ENCODE data around the gene KIAA1143.

DNA sequence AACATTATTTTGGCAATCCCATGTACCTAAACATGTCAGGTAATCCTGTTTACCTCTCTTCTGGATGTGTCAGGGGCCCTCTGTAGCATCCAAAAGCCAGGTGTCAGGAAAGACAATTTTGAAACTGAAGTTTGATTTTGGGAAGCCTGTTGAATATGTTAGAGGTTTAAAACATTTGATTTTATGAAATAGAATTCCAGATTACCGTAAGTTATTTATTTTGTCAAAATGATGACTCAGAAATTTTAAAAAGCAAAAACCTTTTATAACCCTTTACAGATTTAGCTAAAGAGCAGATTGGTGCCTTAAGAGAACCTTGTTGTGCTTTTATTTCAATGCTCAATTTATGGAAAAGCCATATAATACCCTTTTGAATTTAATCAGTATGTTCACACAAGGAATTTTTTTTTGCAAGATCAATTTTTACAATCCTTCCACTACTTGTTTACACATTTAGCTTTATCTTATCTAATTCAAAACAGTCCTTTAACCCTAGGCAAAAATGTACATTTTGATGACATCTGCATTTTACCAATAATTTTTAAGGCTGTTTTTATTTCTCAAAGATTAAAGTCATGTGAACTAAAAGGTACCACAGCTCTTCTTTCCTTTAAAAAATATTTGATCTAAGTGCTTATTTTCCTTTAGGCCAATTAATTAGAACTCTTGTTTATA, 10.1 kb upstream of the KIAA1143 start:
- TF ChIP-seq POLR2A (IDR thresholded peaks at IDR 0.05; ENCODE audit: low read depth, low read length), result no peak
- TF ChIP-seq TAF1 (IDR thresholded peaks at IDR 0.05; ENCODE audit: borderline replicate concordance, low read depth, low read length), result no peak

All from GM12892 (cell line).